NOMO-1 (cell line): ENCODE data around the gene IL19.

ENCODE experiments used
- DNase-seq, 2 experiments: peaks; one replicate each; lab custom pipeline; 2025; ENCODE audit not compliant: unreplicated experiment in 2 of 2; lab: John Stamatoyannopoulos, UW

The IL19 gene, protein sequence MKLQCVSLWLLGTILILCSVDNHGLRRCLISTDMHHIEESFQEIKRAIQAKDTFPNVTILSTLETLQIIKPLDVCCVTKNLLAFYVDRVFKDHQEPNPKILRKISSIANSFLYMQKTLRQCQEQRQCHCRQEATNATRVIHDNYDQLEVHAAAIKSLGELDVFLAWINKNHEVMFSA

DNA sequence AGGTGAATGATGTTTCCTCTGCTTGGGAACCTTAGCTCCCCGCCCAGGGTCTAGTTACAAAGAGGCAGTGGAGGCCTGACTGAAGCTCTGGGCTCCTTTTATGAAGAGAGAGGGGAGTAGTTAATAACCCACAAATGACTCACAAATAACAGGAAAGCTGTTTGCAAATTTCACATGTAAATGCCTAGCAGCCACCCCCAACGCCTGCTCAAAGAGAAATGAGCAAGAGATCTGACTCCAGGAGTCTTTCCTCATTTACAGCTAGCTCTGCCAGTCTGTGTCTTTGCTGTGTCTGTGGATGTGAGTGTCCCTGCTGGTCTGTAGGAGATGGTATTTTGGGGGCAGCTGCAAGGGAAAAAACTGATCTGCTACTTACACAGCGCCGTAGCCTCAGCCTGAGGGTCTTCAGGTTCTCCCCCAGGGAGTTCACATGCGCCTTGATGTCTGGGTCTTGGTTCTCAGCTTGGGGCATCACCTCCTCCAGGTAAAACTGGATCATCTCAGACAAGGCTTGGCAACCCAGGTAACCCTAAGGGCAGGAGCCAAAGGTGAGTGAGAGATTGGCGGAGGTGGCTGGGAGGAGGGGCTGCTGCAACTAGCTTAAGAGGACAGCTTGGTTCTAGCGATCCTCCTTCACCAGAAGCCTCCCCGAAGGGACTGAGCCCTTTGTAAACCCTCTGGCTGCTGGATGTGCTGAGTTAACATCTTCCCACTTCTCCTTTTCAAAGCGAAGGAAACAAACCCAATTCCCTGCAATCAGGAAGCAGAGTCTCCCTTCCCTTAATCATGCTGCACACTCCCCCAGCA lies at the start of gene IL19:
Gene IL19, plus strand, starts transcription at position 243 of the 807 bp plus-strand sequence. CDS start 65,890 bp downstream, outside the sequence.
- DNase-seq: peak; percentile 32 to 65

DNA sequence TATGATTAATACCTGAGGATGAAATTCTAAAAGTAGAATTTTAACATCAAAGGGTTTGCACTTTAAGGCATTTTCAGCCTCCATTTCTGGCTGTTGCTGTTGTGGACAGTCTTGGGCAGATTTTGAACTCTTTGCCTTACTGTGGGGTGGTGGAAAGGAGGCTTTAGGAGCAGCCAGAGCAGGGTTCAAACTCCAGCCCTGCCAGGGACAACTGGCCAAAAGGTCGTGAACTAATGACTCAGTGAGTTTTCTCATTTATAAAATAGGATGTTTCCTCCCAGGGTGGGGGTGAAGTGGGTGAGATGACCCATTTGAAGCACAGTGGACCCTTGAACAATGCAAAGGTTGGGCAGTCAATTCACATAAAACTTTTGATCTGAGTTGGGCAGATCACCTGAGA lies 49.1 kb upstream of the IL19 start:
- DNase-seq: no peak

DNA sequence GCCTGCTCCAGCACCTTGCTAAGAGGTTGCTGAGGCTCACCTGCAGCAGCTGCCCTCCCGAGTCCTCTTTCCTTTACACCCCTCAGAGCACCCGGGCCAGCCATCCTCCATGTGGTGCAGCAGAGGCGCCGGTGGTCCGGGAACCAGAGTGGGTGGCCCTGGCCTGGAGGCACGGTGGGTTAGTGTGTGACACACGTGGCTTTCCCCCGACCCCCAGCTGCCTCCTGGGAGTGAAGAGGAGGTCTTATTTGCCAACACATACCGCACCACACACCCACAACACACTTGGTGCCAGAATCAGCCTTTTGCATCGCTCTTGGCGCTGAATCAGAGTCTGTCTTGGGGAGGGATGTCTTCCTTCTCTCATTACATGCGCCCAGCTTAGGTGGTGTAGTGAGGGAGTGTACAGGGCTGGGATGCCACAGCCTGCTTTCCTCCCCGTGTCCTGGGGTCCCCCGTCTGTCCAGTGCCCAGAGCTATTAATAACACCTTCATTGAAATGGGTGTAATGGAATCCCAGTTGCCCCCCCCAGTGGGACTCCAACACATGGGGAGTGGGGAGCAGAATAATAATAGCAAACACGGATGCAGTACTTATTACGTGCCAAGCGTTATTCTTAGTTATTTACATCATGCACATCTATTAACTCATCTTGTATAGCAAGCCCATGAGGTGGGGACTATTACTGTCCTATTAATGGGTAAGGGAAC lies 47.7 kb upstream of the IL19 start:
- DNase-seq: no peak

DNA sequence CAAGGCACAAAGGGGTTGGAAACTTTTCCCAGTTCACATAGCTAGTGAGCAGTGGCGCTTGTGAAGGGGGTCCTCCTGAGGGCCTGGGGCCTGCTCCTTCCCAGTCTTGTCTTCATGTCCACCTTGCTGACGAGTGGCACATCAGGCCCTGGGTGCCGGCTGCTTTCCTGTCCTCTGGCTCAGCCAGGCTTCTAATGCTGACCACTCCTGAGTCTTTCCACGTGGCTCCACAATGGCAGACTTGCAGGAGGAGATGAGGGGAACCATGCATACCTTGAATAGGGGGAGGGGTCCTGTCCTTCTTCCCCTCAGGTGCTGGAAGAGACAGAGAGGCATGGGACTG lies 47.1 kb upstream of the IL19 start:
- no peak for DNase-seq

DNA sequence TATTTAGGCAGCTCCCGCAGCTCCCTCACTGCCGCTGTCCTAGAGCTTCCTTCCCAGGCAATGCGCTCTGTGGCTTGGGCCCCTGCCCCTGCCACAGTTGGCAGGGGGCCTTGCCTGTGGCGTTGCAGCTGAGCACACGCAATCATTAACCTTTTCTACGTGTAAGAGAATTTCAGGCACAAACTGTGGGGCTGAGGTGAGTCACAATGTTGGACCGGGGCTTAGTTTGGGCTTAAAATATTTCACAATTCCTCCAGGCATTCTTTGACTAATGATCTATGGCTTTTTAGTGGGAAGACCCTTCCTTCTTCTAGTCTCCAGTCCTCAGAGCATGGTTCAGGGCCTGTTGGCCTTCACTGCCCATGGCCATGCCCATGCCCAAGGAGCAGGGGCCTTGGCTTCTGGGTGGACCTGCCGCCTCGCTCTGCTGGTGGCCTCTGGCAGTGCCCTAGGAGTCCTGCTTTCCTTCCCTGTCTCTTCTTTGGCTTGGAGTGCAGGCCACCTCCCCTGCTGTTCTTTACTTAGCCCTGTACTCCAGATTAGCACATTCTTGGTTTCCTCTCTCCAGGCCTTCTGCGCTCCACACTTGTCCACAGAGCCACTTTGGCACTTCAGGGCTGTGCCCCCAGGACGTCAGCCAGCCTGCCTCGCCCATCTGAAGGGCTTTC lies 46.6 kb upstream of the IL19 start:
- DNase-seq: no peak

DNA sequence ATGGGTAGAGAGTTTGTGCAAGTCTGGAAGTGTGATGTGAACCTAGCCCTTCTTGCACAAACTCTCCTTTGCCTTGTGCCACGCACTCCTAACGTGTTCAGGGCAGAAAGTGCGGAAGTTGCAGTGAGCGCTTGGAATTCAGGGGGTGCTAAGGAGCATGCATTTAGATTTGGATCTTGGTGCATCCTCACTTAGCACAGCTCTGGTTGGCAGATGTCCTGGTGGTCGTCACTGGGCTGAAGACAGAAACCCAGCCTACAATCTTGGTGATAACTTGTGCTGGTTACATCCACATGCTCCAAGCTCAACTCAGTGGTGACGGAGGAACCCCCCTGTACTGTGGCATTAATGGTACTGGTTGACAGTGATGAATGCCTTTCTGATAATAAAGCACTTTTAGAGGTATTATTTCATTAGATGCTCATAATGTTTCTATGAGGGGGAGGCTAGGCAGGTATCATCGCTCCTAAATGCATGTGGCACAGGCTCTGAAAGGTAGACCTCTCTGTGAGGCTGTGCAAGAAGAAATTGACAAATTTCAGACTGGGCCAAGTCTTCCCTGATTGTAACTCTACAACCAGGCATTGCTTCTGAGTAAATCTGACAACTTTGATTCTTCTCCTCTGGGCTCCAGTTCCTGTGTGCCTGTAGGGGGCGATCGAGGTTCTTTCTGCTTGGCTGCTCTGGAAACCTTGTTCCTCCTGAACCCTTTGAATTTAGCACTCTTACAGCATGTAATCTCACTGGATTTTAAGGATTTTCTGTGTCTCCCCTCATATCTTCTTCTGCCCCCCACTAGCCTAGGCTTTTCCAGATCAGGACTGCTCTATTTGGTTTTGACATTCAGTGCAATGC lies 45.2 kb upstream of the IL19 start:
- peak; percentile 38 to 57 for DNase-seq

DNA sequence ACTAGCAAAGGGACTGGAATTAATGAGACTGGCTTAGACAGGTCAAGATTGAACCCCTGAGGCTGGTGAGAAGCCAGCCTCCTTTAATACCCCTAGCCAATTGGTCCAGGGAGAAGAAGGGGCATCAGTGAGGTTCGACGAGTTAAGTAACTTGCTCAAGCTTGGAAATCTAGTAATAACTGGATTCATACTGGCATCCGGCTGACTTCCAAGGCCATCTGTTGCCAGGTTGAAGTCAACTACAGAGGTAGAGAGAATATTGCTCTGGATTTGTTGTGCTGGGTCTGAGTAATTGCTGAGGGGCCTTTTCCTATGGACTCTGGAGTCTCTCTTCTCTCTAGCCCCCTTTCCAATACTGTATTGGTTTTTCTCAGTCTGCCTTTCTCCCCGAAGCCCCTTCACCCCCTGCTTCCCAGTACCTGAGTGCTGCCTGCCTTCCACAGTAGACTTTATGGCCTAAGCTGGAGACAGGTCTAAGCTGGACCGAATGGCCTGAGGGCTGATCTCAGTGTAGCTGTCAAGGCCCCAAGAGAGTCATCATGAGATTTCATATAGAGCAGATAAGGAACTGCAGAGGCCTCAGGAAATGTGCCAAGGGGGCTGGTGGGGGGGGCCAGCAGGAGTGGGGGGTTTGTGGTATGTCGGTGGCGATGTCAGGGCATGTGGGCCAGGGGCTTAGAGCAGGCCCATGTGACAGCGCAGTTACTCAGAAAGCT lies 42.4 kb upstream of the IL19 start:
- DNase-seq: no peak

DNA sequence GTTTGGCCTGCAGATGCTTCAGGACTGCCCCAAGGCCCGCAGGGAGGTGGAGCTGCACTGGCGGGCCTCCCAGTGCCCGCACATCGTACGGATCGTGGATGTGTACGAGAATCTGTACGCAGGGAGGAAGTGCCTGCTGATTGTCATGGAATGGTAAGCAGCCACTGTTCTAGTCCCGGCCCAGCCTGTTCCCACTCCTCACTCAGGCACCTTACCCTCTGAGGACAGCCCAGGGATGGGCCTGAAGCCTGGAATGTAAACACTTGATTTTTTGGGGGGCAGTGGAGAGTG lies 41.9 kb upstream of the IL19 start:
- DNase-seq: no peak

DNA sequence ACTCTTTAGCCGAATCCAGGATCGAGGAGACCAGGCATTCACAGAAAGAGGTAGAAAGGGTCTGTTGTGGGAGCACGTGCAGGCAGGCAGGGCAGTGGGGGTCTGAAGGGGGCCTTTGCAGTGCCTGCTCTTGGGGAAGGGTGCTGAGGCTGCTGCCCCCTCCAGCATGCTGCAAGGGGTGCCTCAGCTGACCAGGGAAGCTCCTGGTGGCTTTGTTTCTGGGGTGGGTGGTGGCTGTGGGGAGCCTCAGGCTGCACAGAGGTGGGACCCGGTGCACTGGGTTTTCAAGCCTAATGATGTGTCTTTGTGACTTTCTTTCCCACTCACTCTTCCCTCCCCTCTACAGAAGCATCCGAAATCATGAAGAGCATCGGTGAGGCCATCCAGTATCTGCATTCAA lies 41.5 kb upstream of the IL19 start:
- DNase-seq: no peak

DNA sequence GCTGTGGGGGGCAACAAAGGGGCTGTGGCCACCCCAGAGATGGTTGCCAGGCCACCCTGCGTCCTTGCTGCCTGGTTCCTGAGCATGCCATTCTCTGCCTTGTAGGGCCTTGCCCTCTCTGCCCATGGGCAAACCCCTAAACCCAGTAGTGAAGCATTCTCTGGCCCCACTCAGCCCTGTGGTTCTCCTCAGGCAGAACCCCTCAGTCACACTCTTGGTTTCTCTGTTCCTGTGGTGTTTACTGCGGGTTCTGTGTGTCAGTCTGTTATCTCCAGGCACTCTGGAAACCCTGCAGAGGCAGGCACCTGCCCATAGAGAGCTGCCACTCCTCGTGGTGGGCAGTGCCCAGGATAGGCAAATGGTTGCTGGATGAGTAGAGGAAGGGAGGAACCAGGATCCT lies 41.1 kb upstream of the IL19 start:
- DNase-seq: no peak

DNA sequence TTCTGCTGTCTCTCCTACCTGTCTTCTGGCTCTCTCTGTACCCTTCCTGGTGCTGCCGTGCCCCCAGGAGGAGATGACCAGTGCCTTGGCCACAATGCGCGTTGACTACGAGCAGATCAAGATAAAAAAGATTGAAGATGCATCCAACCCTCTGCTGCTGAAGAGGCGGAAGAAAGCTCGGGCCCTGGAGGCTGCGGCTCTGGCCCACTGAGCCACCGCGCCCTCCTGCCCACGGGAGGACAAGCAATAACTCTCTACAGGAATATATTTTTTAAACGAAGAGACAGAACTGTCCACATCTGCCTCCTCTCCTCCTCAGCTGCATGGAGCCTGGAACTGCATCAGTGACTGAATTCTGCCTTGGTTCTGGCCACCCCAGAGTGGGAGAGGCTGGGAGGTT lies 38.1 kb upstream of the IL19 start:
- DNase-seq: no peak

DNA sequence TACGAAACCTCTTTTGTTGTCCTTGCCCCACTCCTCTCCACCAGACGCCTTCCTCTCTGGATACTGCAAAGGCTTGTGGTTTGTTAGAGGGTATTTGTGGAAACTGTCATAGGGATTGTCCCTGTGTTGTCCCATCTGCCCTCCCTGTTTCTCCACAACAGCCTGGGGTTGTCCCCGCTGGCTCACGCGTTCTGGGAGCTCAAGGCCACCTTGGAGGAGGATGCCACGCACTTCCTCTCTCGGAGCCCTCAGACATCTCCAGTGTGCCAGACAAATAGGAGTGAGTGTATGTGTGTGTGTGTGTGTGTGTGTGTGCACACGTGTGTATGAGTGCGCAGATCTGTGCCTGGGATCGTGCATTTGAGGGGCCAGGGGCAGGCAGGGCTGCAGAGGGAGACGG lies 37.6 kb upstream of the IL19 start:
- no peak for DNase-seq

DNA sequence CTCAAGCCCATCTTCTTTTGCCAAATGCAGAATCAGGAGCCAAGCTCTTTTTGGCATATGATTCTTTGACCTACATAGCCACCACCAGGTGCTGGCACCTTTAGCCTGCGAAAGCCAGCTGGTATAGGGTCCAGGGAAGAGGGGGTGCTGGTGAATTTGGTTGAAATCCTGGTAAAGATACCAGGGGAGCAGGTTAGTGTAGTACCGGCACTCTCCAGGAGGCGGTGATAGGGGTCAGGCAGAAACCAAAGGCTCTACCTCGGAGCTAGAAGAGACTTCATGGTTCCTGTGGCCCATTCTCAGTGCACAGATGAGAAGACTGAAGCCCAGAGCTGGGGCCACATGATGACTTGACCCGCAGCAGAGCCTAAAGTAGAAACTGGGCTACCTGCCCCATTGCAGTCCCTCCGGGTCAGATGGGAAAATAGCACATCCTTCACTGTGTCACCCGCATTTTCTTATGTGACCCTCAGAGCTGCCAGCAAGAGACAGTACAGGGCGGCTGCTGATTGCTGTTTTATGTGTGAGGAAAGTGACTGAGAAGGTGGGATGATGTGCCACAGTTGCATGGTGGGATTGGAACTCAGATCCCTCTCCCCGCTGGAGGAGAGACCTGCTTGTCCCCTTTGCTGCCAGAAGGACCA lies 36.0 kb upstream of the IL19 start:
- peak; percentile 34 to 52 for DNase-seq

DNA sequence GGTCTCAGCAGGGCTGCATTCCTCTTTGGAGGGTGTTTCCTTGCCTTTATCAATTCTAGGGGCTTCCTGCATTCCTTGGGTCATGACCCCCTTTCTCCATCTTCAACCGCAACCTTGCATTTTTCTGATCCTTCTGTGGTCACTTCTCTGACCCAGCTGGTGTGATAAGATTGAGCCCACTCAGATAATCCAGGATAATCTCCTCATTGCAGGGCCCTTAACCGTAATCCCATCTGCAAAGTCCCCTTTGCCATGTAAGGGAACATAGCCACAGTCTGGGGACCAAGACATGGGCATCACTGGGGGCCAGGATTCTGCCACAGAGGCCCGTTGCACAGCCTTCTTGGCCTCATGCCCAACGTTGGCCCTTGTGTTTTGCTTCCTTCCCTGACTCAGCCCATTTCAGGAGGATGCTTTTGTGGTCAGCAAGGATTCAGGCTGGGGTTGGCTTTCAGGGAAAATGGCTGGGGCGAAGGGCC lies 35.0 kb upstream of the IL19 start:
- no peak for DNase-seq

DNA sequence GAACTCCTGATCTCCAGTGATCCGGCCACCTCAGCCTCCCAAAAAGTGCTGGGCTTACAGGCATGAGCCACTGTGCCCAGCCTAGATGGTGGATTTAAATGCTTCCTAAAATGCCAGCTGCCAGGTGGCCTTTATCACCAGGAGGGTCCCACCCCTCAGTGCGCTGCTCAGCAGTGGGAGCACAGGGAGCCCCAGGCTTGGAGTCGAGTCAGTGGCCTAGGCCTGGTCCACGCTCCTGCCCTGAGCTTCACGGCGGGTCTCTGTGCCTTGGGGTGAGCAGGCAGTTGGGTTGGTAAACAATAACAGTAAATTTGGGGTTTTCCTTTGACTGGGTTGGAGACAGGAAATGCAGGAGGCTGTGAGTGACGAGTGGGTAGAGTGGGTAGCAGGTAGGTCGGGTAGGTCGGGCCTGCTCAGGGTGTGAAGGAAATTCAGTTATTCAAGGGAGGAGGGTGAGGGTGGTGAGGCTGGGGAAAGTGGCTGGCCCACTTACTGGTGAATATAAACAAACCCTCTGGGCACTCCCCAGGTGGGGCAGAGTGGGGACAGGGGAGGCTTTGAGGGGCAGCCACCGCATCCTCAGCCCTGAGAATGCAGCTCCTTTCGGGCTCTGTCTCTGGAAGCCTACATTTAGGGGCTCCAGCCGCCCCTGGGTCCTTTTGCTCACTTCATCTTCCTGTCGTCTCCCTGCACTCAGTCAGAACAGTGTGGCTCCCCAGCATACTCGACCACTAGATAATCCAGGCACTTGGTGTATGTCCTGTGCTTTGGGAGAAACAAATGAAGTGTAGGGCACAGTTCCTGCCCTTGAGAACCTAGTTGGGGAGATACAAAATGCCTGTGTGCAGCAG lies 33.5 kb upstream of the IL19 start:
- DNase-seq: no peak

DNA sequence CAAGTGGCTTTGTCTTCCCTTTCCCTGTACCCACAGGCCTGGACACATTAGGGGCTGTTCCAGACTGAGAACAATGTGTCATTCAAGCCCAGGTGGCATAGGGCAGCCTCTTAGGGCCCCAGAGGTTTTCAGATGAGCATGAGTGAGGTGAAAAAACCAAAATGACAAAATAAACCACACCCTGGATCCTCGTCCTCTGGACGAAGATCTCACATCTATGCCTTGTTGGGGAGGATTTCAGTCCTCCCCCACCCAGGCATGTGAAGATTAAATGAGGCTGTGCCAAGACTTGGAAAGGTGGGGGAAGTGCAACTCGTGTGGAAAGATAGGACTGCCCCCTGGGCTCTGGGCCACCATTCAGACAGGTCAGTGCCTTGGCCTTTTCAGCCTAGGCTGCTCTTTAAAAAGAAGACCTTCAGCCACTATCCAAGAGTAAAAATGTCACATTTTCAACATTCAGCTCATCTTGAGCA lies 32.8 kb upstream of the IL19 start:
- no peak for DNase-seq

DNA sequence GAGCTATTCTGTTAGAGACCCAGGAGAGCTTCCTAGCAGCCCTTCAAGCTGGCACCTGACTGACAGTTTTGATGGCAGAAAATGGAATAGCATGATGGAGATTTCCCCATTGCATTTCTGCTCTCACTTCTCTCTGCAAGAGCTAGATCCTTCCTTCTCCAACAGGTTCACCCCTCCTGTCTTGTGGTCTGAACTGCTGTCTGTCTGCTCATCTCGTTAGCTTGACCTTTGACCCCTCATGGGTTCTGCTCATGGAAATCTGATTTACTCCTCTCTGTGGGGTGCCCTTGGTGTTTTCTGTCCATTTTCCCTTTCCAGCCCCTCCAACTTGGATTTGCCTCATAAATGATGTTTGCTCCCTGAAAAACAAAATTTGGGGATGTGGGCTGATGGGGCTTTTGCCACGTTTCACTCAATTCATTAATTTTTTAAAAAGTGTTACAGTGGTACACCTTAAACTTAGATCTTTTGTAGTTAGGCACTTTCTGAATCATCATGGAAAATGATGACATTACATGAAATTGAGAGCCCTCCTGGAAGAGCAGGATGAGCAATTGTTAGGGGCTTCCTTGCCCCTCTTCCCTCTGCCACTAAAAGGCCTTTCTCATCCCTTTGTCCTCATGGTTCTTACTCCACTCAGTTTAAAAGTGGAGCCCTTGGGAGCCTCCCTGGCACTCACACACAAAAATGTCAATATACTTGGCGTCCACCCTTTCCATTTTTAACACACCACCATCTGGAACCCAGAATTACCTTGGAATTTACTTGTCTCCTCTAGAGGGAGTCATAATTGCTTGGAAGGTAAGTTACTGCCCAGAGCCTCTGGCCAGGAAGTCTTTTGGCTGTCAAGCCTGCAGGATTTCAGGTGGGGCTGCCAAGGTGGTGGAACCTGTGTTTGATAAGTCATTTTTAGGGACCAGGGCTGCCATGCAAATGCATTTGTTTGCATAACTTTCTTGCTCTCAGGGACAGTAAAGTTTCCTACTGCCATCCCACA lies 31.9 kb upstream of the IL19 start:
- peak in 1 of 2 experiments; percentile 31 for DNase-seq
